Activated CD4-positive, CD25-positive, alpha-beta regulatory T cell (primary cell): ENCODE results near the gene SAMD11.

Experiments
- DNase-seq, 4 experiments: peaks; one replicate each; lab custom pipeline; 2025; lab: John Stamatoyannopoulos, UW

Gene SAMD11

DNA sequence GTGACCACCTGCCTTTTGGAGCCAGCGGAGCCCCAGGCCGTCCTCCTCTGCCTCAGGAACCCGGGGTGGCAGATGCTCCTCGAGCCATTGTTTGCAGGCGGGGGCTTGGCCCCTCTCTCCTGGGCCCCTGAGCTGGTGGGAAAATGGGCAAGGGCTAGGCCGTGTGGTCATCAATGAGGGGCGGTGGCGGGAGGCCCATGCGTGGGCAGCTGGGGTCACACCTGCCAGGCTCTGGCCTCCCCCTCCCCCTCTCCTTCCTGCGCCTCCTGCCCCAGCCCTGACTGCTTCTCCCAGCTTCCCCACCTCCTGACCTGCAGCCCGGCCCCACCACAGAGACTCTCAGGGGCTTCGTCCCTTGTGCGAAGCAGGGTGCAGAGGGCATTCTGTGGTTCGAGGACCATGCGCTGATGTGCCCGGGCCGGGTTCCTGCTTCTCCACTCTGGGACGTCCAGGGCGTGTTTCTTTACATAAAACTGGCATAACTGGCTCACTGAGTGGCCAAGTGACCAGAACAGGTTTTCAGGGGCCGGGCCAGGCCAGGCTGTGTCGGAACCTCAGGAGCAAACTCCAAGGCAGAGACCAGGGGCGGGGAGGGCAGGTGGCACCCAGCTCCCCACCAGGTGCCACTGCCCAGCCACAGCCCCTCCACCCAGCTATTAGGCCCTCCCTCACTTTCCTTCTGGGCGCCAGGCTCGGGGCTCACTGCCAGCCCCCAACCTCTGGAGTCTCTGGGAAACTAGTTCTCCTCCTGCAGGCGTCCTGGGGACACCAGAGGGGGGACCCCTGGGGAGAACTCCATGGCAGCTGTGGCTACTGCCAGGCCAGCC, 9.3 kb downstream of the SAMD11 start:
- no peak for DNase-seq

DNA sequence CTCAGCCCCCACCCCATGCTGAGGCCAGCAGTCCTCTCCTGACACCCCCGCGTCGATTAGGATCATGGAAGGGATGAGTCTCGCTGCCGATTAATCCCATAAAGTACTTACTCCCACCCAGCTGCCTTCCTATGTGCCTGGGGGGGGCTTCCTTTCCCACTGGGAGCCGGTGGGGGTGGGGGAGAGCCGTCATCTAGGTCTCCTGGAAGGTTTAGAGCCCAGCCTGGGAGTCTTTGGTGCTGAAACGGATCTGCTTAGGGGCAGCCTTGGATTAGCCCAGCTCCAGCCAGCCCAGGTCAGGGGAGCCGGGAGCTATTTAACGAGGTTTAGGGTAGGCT, 9.8 kb downstream of the SAMD11 start:
- no peak for DNase-seq

DNA sequence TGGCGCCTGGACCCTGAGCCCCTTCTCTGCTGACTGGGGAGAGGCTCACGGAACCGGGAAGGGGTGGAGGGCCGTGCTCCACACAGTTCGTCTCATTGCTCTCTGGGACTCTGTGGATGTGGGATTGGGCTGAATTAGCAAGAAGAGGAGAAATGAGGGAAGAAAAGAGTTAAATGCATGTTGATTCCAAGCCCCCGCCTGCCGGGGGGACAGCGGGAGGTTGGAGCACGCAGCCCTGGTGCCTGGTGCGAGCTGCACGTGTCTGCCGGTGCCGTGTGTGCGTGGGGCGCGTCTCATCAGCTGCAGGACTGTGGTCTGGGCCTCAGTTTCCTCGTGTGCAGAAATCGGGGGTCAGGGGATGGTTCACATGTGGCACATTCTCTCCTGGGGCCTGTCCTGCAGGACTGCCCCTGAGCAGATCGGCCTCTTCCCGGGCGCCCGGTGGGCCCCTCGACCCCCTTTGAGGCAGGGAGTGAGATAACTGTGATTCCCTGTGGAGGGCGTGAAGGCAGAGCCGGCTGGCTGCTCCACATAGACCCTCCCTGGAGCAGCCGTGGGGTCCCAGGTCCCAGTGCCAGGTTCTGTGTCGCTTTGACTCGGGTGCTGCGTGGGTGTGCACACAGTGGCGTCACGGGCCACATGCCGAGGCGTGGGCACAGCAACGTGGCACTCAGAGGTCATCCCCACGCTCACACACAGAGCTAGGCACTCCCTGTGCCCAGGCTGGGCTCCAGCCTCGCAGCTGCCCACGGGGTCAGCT, 11.4 kb downstream of the SAMD11 start:
- no peak for DNase-seq

DNA sequence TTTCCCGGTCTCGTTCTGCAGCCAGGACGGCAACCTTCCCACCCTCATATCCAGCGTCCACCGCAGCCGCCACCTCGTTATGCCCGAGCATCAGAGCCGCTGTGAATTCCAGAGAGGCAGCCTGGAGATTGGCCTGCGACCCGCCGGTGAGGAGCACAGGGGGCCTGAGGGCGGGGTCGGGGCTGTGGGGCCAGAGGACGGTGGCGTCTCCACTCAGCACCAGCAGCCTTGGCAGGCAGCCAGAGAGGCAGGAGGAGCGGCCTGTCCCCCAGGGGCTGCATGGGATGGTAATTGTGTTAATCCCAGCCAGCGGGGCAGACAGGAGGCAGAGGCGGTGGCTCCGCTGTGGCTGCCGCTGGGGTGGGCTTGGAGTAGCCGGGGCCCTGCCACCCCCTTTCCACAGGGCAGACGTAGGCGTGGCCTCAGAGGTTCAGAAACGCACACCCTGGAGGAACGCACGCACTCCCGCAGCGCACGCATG, 12.1 kb downstream of the SAMD11 start:
- no peak for DNase-seq

DNA sequence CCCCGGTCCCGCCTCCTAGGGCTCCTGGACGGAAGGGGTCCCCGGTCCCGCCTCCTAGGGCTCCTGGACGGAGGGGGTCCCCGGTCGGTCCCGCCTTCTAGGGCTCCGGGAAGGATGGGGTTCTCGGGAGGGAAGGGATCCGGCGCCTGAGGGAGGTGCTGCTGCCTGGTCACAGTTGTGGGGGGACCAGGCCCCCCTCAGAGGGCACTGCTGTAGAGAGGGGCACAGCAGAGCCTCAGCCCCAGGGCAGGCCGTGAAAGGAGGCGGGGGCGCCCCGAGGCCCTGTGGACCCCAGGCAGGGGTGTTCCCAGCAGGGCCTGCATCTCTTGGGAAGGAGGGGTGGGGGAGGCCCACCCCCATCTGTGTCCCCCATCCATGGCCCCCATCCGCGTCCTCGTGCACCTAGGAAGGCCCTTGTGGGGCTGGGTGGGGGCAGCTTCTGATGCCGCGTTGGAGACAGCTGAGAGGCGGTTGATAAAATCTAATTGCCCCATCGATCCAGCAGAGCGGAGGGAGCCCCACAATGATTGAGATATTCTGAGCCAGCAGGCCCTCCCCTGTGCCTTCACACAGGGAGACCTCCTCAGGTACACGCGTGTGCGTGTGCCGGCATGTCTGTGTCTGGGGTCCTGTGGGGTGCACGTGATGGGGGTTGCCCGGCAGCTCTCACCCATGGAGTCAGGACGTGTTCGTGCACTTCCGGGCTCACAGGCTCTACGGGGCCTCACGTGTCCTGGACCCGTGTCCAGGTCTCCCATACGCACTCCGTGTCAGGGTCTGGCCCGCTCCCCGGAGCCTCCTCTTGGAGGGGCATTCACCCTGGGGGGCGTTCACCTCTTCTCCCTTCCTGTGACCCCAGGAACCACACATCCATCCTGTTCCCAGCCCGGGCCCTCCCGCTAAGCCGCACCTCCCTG, 12.9 kb downstream of the SAMD11 start:
- no peak for DNase-seq

DNA sequence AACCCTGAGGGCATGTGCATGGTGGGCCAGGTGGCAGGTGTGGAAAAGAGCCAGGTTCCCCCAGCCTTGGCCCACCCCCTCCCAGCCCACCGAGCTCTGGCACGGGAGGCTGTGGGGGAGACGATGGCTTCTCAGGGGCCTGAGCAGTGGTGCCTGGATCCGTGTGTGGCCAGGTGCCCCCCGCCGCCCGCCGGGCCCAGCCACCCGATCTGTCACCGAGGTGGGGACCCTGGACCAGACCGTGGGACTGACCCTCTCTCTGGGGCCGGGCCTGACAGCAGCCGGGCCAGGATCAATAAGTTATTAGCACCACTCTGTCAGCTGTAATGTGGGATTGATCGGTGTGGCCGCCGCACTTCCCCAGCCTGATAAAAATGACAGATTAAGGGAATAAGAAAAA, 13.8 kb downstream of the SAMD11 start:
- DNase-seq = no peak

DNA sequence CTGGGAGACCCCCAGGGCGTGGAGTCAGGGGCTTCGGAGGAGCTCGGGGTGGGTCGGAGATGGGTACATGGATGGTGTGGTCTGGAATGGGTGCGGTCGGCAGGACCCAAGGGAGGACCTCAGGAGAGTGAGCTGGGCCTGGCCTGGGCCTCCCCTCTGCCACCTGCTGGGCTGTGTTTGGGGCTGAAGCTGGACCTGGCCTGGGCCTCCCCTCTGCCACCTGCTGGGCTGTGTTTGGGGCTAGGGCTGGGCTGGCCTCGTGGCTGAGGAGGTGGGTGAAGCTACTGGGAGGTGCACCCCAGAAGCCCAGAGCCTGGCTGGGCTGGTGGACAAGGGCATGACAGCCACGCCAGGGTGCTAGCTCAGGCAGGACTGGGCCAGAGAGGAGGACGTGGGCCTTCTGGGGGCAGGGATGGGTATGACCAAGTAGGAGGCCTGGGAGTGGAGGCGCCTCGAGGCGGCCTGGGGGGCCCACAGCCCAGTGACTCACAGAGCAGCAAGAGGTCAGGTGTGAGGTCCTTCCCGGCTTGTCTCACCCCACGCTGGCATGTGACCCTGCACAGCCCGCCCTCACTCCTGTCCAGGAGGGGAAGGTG, 14.5 kb downstream of the SAMD11 start:
- no peak for DNase-seq

DNA sequence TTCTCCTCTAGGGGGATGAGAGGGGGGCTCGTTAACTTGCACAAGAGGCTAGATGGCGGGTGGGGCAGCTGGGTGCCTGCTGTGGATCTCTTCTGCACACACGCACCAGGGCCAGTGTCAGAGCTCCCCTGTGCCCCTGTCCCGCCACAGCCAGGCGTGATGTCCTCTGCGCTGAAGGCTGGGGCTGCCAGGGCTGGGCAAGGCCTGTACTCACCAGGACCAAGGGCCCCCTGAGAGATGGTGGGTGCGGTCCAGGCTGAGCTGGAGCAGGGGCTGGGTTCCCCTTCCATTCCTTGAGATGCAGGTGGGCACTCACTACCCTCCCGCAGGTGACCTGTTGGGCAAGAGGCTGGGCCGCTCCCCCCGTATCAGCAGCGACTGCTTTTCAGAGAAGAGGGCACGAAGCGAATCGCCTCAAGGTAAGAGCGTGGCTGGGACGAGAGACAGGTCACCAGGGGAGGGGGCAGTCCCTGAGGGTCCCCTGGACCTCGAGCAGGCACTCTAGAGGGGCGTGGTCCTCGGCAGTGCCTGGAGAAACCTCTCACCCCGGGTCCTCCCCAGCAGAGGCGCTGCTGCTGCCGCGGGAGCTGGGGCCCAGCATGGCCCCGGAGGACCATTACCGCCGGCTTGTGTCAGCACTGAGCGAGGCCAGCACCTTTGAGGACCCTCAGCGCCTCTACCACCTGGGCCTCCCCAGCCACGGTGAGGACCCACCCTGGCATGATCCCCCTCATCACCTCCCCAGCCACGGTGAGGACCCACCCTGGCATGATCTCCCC, 15.2 kb downstream of the SAMD11 start:
- DNase-seq = no peak

DNA sequence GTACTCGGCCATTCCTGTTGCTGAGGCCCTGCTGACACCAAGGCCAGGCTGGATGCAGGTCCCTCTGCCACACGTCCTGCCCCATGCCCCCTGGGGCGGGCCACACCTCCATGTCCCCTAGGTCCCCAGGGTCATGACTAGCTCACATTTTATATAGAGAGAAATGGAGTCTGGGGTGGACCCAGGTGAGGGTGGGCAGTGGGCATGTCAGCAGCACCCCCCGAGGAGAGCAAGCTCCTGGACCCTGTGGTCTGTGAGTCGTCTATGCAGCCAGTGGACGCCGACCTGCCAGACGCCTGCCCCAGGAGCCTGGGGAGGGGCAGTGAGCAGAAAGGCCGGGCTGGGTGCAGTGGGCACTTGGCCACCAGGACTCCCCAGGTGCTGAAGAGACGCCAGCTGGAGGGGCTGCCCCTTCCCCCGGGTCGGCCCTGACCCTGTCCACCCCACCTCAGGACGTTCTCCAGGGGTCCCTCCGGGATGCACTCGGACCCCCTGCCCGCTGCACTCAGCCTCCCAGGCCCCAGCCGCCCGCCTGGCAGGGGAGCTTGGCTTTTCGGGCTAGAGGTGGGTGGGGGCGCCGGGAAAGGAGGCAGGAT, 15.9 kb downstream of the SAMD11 start:
- no peak for DNase-seq

DNA sequence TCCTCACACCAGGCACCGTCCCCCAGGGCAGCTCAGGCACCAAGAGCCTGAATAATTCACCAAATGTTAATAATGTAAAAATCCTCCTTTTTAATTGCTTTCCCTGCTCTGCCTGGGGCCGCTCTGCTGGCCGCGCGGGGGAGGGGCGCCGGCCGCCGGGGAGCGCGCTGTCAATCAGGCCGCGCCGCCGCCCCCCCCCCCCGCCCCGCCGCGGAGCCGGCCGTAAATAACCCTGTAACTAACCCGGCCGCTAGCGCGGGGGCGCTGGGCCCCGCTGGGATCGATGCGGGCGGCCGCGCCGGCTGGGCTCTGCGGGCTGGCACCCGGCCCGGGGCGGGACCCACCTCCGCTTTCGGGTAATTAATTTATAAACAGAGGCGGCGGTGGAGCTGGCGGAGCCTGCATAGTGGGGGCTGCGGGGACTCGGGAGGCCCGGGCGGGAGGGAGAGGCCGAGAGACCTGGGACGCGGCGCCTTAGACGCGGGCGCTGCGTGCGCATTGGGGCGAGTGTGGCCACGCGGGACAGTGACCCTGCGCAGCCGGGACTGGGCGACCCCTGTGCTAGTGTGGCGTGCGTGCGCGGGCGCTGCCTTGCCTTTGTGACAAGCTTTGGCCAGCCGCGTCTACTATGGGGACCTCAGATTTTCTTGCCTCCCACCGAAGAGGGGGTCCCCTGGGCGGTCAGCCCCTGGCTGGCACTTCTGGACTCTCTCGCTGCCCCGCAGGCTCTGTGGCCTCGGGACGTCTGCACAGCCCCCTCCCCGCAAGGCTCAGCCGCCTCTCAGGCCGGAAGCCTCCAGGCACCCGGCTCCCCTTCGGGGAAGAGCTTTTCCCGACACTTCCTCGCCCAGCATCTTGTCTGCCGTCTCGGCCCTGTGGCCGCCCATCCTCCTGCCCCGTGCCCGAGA, 16.6 kb downstream of the SAMD11 start:
- no peak for DNase-seq

DNA sequence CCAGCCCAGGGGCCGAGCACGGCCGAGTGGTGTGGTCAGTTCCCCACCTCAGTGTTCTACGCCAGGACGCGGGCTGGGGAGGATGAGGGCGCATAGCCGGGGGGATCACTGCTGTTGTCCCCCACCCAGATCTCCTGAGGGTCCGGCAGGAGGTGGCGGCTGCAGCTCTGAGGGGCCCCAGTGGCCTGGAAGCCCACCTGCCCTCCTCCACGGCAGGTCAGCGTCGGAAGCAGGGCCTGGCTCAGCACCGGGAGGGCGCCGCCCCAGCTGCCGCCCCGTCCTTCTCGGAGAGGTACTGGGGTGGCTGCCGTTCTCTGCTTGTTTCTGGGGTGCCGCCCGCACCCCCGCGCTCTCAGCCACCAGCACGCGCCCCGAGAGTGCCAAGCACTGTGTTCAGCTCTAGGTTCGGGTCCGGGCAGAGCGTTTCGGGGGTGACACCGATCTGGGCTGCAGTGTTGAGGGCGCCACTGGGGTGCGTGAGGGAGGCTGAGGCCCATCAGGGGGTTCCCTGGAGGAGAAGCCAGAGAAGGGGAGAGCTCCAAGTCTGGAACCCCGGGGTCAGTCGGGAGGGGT, 17.4 kb downstream of the SAMD11 start:
- DNase-seq = no peak

DNA sequence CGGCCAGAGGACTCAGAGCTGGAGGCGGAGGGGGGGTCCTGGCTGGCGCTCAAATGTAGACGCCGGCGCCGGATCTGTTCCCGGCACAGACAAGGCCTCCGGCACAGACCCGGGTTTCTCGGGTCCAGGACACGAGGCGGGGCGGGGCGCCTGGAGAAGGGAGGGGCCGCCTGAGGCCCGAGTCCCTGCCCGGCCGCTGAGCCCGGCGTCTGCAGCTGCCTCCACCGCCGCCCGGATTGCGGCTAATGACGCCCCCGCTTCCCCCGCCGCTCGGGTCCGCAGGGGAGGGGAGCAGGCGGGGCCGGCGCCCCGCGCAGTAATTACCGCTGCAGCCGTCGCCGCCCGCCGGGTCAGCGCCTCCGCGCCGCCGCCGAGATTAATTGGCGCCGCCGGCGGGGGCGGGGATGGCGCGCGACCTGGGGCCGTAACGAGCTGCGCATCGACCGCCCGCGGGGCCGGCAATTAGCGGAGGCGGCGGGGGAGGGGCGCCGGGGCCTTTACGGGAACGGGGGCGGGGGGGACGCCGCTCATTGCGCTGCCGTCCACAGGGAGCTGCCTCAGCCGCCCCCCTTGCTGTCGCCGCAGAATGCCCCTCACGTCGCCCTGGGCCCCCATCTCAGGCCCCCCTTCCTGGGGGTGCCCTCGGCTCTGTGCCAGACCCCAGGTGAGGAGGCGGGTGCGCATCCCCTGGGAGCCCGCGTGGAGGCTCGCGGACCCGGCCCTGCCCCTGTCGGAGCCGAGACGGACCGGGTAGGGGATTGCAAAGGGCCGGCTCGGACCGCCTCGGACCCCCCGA, 18.1 kb downstream of the SAMD11 start:
- no peak for DNase-seq

DNA sequence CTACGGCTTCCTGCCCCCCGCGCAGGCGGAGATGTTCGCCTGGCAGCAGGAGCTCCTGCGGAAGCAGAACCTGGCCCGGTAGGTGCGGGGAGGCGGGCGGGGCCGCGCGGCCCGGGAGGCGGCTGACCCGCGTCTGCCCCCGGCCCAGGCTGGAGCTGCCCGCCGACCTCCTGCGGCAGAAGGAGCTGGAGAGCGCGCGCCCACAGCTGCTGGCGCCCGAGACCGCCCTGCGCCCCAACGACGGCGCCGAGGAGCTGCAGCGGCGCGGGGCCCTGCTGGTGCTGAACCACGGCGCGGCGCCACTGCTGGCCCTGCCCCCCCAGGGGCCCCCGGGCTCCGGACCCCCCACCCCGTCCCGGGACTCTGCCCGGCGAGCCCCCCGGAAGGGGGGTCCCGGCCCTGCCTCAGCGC, 18.7 kb downstream of the SAMD11 start:
- no peak for DNase-seq

DNA sequence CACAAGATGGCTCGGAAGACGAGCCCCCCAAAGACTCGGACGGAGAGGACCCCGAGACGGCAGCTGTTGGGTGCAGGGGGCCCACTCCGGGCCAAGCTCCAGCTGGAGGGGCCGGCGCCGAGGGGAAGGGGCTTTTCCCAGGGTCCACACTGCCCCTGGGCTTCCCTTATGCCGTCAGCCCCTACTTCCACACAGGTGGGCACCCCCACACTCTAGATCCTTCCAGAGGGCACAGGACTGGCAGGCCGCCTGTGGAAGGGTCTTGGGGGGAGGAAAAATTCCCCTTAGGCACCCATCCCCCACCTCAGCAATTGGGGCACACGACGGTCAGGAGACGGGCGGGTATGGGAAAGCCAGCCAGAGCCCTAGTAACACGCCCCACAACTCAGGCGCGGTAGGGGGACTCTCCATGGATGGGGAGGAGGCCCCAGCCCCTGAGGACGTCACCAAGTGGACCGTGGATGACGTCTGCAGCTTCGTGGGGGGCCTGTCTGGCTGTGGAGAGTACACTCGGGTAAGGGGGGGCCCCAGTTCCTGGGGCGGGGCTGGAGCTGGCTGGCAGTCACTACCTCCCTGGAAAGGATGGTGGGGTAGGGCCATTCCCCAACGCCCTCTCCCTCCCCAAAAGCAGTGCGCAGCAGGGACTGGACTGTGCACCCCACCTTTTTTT, 19.3 kb downstream of the SAMD11 start:
- no peak for DNase-seq

DNA sequence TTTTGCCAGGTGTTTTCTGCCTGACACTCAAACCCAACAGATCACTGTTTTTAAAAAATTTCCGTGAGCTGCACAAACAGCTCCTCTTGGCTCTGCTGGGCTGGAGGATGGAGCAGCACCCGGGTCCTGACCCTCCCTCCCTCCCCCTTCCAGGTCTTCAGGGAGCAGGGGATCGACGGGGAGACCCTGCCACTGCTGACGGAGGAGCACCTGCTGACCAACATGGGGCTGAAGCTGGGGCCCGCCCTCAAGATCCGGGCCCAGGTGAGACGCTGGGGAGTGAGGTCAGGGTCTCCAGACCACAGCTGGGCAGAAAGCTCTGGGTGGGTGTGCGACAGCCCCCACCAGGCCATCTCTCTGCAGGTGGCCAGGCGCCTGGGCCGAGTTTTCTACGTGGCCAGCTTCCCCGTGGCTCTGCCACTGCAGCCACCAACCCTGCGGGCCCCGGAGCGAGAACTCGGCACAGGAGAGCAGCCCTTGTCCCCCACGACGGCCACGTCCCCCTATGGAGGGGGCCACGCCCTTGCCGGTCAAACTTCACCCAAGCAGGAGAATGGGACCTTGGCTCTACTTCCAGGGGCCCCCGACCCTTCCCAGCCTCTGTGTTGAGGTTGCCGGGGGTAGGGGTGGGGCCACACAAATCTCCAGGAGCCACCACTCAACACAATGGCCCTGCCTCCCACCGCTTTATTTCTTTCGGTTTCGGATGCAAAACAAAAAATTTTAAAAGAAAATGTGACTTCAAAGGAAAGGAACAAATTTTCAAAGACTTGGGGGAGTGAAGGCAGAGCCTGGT, 20.0 kb downstream of the SAMD11 start:
- no peak for DNase-seq

DNA sequence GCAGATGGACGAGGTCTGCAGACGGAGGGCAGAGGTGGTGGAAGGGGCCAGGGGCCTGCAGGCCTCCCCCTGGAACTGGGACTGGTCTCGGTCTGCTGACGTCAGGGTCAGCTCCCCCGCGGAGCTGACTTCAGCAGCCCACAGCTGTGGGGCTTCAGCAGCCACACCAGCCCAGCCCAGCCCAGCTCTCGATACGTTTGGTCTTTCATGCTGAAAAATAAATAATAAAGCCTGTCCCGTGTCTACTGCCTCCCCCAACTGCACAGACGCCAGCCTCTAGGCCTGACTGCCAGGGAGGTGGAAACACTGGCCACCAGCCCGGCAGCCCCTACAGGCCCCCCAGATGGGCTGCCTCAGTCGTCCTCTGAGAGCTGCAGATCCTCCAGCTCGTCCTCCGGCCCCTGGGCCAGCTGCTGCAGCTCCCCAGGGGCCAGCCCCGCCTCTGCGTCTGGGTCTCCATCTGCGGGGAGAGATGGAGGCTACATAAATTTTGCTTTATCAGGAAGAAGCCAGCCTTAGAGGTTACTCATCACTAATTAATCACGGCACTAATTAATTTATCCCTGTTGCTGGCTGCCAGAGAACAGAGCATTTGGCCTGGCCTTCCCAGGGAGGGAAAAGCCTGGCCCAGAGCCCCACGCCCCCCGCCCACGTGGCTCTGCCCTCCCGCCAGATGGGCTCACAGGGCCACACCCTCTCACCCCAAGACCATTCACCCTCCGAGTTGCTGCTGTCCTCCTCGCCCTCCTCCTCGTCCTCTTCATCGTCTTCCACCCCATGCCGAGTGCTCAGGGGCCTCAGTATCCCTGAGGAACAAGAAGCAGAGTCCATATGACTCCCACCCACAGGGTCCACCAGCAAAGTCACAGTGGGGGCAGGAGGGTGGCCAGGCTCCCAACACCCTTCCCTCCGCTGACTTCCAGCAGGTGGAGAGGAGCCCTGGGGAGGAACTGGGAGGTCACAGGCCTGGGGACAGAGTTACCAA, 20.9 kb downstream of the SAMD11 start:
- DNase-seq = no peak
